Pancreas (tissue), 10 donors: ENCODE measurements around the gene SMIM44. TPM values are rescaled to one million over a fixed set of nuclear protein-coding genes. Genes with fewer than 3 reads are reported as not detected.

ENCODE experiments used
- ATAC-seq, 4 donors: fragments of 200-7000 bp; cut with Tn5 transposase; one replicate each; pipeline versions ENCODE4 v1.8.0 to v1.9.1; 2020; ENCODE audit warnings: mild to moderate bottlenecking in 4 of 4, moderate library complexity in 4 of 4
- DNase-seq, 6 donors: peaks; one replicate each; pipeline ENCODE4 v3.0.0-alpha.2; 2020
- FAIRE-seq: peaks from 2 replicates; lab custom pipeline; 2012; peaks lifted over from hg19 to GRCh38; lab: Jason Lieb, UNC
- H3K27ac ChIP-seq, 4 donors: fragments of 200-600 bp; sonication (generic); 1 replicate in 3 of 4; 2 replicates in 1 of 4; pipeline versions ENCODE4 v1.5.0 to v1.8.0; 2020
- H3K27me3 ChIP-seq, 4 donors: fragments of 200-600 bp; one replicate each; pipeline ENCODE4 v1.8.0; 2021
- H3K36me3 ChIP-seq, 3 donors: fragments of 200-600 bp; sonication (generic) in 1 of 3; one replicate each; pipeline versions ENCODE4 v1.5.0 to v1.8.0; 2020 to 2021
- H3K4me1 ChIP-seq, 3 donors: fragments of 200-600 bp; one replicate each; pipeline ENCODE4 v1.8.0; 2021
- H3K4me3 ChIP-seq, 4 donors: fragments of 200-600 bp; sonication (generic) in 2 of 4; one replicate each; pipeline versions ENCODE4 v1.5.0 to v1.8.0; 2020 to 2021
- H3K9me3 ChIP-seq, 4 donors: fragments of 200-600 bp; one replicate each; pipeline ENCODE4 v1.8.0; 2021
- CTCF ChIP-seq, 4 donors: fragments of 200-600 bp; sonication (generic) in 3 of 4; IDR thresholded peaks; one replicate each; pipeline versions ENCODE4 v1.5.0 to v1.8.0; 2021; ENCODE audit warnings: antibody characterized with exemption in 4 of 4
- WGBS, 2 donors: extraction: QIAGEN DNeasy Blood & Tissue Kit; methylation state at CpG; one replicate each; pipeline ENCODE4 v1.1.7; 2013; 5-methylcytosine and 5-hydroxymethylcytosine counted together
- intact Hi-C, 3 donors: fragments of 100-400 bp; cut with DNase I; formaldehyde crosslinking; loops; one replicate each; pipeline versions ENCODE4 v1.11.1 to v1.14.2; 2022
- polyA plus RNA-seq, 2 donors: library from polyadenylated mRNA; stranded (reverse); fragments of 200-250 nt; gene quantifications; one replicate each; pipeline ENCODE4 v1.2.3, GENCODE V29; 2013
- total RNA-seq, 6 donors: library from RNA; stranded (reverse); fragmentation: NEBNext Ultra II Directional in 4 of 6; extraction: Animal tissue kit (Norgen Biotek cat#: 25700) in 4 of 6; gene quantifications; one replicate each; pipeline versions ENCODE4 v1.2.1 to v1.2.4, GENCODE V29; 2021 to 2023
- donor health status: healthy with polysubstance abuse.
- donor health status: DM: no; HTN: no; CAD: no; lungs with moderate emphysema.
- donor health status: DM: no; HTN: no; CAD: no.
- donor health status: control.
- donor health status: control.
- donor health status: Bipolar disorder and iron deficiency.
- donor health status: DM: yes; HTN: yes; CAD: no.
- donor health status: DM: no; HTN: no; CAD: no.
- donor health status: DM: no; HTN: no; CAD: no.
- donor health status: DM: yes; HTN: yes; CAD: no.

The SMIM44 gene
- total and polyA plus RNA-seq, 8 donors: 0.92 TPM; not detected in 7

DNA sequence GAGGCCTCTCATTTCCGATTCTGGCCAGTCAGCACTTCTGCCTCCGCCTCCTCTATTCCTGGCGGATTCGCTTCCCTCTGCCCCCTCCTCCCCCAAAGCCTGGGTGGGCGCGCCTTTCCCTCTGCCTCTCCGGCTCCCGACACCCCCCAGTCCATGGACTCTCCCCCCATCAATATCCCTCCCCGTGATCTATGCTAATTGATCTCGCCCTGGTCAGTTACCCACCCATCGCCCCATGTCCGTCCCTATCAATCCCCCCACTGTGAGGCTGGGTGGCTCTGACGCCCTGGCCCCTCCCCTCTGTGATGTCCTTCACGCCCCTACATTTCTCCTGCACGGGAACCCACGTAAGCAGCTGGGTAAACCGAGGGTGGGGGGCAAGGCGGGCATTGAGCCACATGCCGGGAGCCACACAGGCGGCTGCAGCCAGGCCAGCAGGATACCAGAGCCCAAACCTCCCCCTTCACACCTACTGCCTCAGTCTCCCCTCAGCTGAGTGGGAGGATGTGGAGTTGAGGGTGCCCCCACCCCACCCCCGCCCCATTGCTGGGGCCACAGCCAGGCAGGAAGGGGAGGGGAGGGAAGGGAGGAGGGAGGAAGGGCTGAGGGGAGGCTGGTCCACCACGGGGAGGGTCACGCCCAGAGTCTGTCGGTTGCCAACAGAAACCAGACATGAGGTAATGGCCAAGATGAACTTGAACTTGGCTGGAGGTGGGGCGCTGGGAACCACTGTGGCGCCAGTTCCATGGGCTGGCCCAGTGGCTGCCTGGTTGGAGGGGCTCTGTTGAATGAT lies 24.0 kb downstream of the SMIM44 start:
- Histone ChIP-seq H3K36me3 (peaks cover 3 to 43% (median 25%) of the 10 kb centered on the region in 3 donors), H3K27ac (peak overlapping the region in 3 of 4 donors; percentile 39 to 81 (median 76)), H3K4me1 (peaks cover 0 to 17% (median 4%) of the 10 kb centered on the region in 3 donors), H3K27me3 (no peaks in the 10 kb centered on the region), H3K9me3 (no peaks in the 10 kb centered on the region), H3K4me3 (no peak overlapping the region)
- peak; percentile 73 to 93 (median 84) for DNase-seq
- 53 to 58% methylated on average over 25 to 26 of the region's 26 CpGs for WGBS, 2 donors
- FAIRE-seq: no peak
- intact Hi-C loops: no loop called here
- peak; percentile 80 to 91 (median 86) for ATAC-seq
- no peak for TF ChIP-seq CTCF (IDR thresholded peaks at IDR 0.05)

DNA sequence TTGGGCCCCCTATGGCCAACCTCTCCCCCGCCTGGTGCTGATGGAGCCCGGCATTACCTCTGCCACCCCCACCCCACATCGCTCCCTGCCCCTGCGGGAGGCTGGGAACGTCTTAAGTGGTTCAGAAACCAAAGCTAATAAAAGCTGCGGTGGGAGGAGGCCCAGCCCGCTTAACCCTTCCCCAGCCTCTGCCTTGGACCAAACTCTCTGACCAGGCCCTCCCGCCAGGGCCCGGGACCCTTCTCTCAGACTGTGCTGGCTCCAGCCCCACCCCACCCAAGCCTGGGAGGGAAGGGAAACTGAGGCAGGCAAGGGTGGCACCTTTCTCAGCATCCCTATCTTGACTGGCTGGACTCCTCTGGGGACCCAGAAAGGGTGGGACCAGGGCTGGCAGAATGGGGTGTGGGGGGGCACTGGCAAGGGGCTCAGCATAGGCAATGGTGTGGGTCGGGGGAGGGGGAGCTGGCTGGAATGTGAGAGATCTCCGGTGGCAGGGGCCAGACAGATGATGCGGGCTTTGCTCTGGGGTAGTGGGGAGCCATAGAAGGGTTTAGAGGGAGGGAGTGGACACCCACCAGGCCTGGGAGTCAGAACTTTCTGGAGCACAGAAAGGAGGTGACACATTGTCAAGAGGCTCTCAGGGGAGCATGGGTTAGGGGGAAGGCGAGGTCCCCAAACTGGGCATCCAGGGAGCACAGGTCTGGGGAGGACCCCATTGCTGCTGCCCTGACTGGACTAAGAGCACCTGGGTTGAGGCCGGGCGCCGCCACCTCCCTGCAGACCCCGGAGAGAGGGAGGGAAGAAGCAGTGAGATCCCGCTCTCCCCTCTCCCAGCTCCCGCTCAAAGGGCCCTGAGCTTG lies 24.8 kb downstream of the SMIM44 start:
- TF ChIP-seq CTCF (IDR thresholded peaks at IDR 0.05): no peak
- Histone ChIP-seq H3K4me1 (peaks cover 0 to 17% (median 4%) of the 10 kb centered on the region in 3 donors), H3K27me3 (no peaks in the 10 kb centered on the region), H3K9me3 (no peaks in the 10 kb centered on the region), H3K4me3 (no peak overlapping the region), H3K27ac (peak overlapping the region in 2 of 4 donors; percentile 76 to 81), H3K36me3 (peaks cover 3 to 45% (median 33%) of the 10 kb centered on the region in 3 donors)
- DNase-seq (peak in 2 of 6 donors; percentile 48 to 51), FAIRE-seq (no peak), ATAC-seq (peak in 2 of 4 donors; percentile 5 to 6)
- 75 to 78% methylated on average over 16 to 19 of the region's 19 CpGs for WGBS, 2 donors
- intact Hi-C loops: no loop called here

DNA sequence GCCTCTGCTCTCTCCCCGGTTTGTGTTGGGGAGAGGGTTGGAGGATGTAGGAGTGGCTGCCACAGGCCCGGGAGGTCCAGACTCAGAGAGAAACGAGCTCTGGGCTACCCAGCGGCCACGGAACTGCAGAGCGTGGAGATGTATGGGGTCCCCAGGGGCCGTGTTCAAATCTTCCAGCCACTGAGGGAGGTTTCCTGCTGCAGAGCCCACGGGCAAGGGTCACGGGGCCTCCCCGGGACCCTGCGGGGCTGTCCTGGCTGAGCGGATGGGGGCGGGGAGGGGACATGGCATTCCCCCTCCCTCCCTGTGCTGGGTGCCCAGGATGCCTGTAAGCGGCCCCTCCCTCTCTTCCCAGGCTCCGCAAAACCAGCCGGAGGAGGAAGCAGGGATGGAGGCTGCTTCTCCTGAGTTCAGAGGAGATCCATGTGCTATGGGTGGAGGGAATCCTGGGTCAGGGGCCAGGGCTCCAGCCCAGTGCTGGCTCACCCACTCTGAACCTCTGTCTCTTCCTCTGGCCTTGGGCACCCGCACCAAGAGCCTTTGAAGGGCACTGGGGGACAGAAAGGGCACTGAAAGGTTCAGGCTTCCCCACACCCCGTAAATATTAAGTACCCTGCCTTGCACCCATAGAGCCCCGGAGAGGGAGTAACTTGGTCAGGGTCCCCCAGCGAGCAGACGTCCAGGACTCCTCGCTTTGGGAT lies 25.6 kb downstream of the SMIM44 start:
- intact Hi-C loops: no loop called here
- Histone ChIP-seq H3K27ac (peak overlapping the region in 2 of 4 donors; percentile 22 to 81), H3K27me3 (no peaks in the 10 kb centered on the region), H3K36me3 (peaks cover 3 to 45% (median 33%) of the 10 kb centered on the region in 3 donors), H3K4me1 (peaks cover 0 to 17% (median 4%) of the 10 kb centered on the region in 3 donors), H3K9me3 (no peaks in the 10 kb centered on the region), H3K4me3 (no peak overlapping the region)
- DNase-seq (peak in 2 of 6 donors; percentile 16 to 40), FAIRE-seq (no peak), ATAC-seq (no peak)
- WGBS, 2 donors: 81% methylated on average over 18 to 22 of the region's 22 CpGs
- no peak for TF ChIP-seq CTCF (IDR thresholded peaks at IDR 0.05)

DNA sequence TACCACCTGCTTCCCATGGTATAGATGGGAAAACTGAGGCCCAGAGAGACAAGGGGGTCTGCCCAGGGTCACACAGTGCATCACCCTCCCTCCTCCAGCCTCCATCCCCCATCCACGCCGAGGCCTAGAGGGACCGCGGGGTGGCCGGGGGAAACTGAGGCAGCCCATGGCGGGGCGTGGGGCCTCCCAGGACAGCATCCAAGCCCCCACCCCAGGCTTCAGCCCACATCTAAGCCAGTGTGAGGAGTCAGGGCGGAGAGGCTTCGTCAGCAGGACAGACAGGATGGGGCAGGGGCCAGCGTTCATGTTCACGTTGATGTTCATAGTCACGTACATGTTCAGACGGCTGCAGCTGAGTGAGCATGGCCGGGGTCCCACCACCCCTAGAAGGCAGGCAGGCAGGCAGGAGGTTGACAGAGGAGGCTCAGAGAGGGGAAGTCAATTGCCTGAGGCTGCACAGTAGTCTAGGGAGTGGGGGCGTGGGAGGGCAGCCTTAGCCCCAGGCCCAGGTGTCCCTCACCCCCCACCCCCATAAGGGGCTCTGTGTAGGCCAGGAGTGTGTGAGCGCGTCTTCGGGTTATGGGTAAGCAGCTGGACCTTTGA lies 26.2 kb downstream of the SMIM44 start:
- ATAC-seq: no peak
- WGBS, 2 donors: 85 to 89% methylated on average over 13 to 18 of the region's 18 CpGs
- Histone ChIP-seq H3K27ac (peak overlapping the region in 2 of 4 donors; percentile 22 to 81), H3K4me1 (peaks cover 0 to 17% (median 4%) of the 10 kb centered on the region in 3 donors), H3K36me3 (peaks cover under 1 to 48% (median 36%) of the 10 kb centered on the region in 3 donors), H3K4me3 (no peak overlapping the region), H3K27me3 (no peaks in the 10 kb centered on the region), H3K9me3 (no peaks in the 10 kb centered on the region)
- peak in 2 of 6 donors; percentile 15 to 38 for DNase-seq
- intact Hi-C loops: no loop called here
- no peak for TF ChIP-seq CTCF (IDR thresholded peaks at IDR 0.05)
- no peak for FAIRE-seq
